Activated CD4-positive, alpha-beta T cell treated with anti-CD3 and anti-CD28 coated beads, Interleukin-2, Interleukin-4, amounts not matched to agents 100 ng/mL and 50 ng/mL, durations not matched to agents 16 hours and 8 hours (primary cell): ENCODE data around the gene UBE2F.
A peak's percentile ranks its signal among the peaks of the same experiment; 100 is the strongest.

Source experiments
- DNase-seq: peaks from one replicate; pipeline ENCODE4 v3.0.0-alpha.2; 2020; ENCODE audit warnings: low spot score

Gene UBE2F

GRCh38 chr2:237966565-237967462, at the start of gene UBE2F:
UBE2F (plus strand) TSS chr2:237967014; CDS start chr2:237973108, 6,094 bp downstream.
- peak; percentile 97 for DNase-seq

- DNase-seq: no peak
Observed at GRCh38 chr2:237917696-237918374, 49.0 kb upstream of the UBE2F start.

GRCh38 chr2:237919593-237919992, 47.2 kb upstream of the UBE2F start:
- no peak for DNase-seq

GRCh38 chr2:237920673-237921072, 46.1 kb upstream of the UBE2F start:
- no peak for DNase-seq

- no peak for DNase-seq
Observed at GRCh38 chr2:237921967-237922492, 44.8 kb upstream of the UBE2F start.

- DNase-seq: no peak
Observed at GRCh38 chr2:237922641-237923361, 44.0 kb upstream of the UBE2F start.

- peak; percentile 76 for DNase-seq
Observed at GRCh38 chr2:237923481-237924163, 43.2 kb upstream of the UBE2F start.

GRCh38 chr2:237924164-237924534, 42.7 kb upstream of the UBE2F start:
- DNase-seq: no peak

- no peak for DNase-seq
Observed at GRCh38 chr2:237927135-237927534, 39.7 kb upstream of the UBE2F start.

- no peak for DNase-seq
Observed at GRCh38 chr2:237927986-237928385, 38.8 kb upstream of the UBE2F start.

GRCh38 chr2:237929979-237930378, 36.8 kb upstream of the UBE2F start:
- no peak for DNase-seq

- no peak for DNase-seq
Observed at GRCh38 chr2:237931205-237931721, 35.6 kb upstream of the UBE2F start.

GRCh38 chr2:237932731-237933131, 34.1 kb upstream of the UBE2F start:
- peak; percentile 15 for DNase-seq

GRCh38 chr2:237934186-237934585, 32.6 kb upstream of the UBE2F start:
- DNase-seq: no peak

GRCh38 chr2:237935740-237936452, 30.9 kb upstream of the UBE2F start:
- no peak for DNase-seq

GRCh38 chr2:237939251-237939650, 27.6 kb upstream of the UBE2F start:
- DNase-seq: no peak

- DNase-seq: no peak
Observed at GRCh38 chr2:237940828-237941227, 26.0 kb upstream of the UBE2F start.

- no peak for DNase-seq
Observed at GRCh38 chr2:237941239-237941638, 25.6 kb upstream of the UBE2F start.

- no peak for DNase-seq
Observed at GRCh38 chr2:237942513-237942899, 24.3 kb upstream of the UBE2F start.

GRCh38 chr2:237943395-237944094, 23.3 kb upstream of the UBE2F start:
- no peak for DNase-seq
